GM18508 (cell line): Measurements from ENCODE around the gene TEX30.

Experiments
- ATAC-seq: cut with Tn5 transposase; IDR thresholded peaks from one replicate; pipeline ENCODE4 v1.9.1; 2021; ENCODE audit warnings: moderate number of reproducible peaks; ENCODE audit not compliant: insufficient read depth, unreplicated experiment

The TEX30 gene

DNA sequence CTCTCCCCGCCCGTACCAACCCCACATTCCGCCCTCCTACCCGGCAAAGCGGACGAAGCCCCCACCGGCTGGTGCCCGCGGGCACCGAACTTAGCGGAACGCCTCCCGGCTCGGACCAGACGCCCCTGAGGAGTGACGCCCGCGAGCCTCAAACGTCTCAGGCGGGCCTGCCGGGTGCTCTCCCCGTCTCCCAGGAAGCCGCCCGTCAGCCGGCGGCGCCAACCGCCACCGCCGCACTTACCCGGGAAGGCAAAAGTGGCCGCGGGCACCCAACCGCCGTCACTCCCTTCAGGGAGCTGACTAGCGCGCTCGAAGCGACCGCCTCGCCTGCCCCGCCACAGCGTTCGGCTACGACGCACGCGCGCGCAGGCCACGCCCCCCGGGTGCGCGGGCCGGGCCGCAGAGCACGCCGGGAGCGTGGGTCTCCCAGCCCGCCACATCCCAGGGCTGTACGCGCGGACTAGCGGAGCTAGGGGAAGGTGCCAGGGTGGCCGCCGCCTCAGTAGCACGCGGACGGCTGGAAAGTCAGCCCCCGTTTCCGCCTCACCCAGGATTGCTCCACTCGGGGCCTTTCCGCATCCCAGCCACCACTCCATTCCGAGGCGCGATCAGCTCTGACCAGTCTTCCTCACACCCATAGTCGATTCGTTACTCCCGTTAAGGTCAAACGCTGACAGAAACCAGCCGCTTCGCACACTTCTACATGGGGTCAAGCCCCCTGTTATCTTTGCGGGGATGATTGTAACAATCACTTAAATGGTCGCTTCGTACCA is at the start of gene TEX30:
TEX30 (minus strand) TSS at position 346 of the 773 bp plus-strand sequence. CDS start 3,760 bp downstream, outside the sequence.
- peak; percentile 74 for ATAC-seq

DNA sequence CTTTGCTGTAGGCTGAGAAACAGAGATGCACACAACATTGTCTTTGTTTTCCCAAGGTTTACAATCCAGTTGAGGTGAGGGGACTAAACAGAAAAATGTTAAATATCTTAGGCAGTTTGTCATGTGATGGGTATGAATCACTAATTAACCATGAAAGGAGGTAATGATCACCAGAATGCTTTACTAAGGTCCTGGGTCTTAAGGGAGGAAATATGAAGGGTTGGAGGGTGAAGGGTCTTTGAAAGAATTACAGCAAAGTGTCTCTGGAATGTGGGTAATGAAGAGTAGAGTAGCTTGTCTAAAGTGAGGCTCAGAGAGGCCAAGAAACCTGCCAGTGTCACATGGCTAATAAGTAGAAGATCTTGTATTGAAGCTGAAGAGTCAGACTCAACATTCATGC is 44.3 kb upstream of the TEX30 start:
- no peak for ATAC-seq

GRCh38 chr13:102817241-102817640 is 43.7 kb upstream of the TEX30 start:
- ATAC-seq = no peak

- ATAC-seq = no peak
Observed at GRCh38 chr13:102816708-102817107, 43.1 kb upstream of the TEX30 start.

GRCh38 chr13:102815788-102816187 is 42.2 kb upstream of the TEX30 start:
- no peak for ATAC-seq

DNA sequence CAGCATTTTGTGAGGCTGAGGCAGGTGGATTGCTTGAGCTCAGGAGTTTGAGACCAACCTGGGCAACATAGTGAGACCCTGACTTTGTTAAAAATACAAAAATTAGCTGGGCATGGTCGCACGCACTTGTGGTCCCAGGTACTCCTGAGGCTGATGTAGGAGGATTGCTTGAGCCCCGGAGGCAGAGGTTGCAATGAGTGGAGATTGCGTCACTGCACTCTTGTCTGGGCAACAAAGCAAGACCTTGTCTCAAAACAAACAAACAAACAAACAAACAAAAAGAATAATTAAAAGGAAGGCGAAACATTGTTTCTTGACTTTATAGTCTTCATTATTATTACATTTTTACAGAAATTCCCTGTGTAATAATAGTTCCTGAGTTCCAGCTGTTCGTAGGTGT is 41.2 kb upstream of the TEX30 start:
- no peak for ATAC-seq

- ATAC-seq = no peak
Observed at GRCh38 chr13:102814025-102814607, 40.5 kb upstream of the TEX30 start.

DNA sequence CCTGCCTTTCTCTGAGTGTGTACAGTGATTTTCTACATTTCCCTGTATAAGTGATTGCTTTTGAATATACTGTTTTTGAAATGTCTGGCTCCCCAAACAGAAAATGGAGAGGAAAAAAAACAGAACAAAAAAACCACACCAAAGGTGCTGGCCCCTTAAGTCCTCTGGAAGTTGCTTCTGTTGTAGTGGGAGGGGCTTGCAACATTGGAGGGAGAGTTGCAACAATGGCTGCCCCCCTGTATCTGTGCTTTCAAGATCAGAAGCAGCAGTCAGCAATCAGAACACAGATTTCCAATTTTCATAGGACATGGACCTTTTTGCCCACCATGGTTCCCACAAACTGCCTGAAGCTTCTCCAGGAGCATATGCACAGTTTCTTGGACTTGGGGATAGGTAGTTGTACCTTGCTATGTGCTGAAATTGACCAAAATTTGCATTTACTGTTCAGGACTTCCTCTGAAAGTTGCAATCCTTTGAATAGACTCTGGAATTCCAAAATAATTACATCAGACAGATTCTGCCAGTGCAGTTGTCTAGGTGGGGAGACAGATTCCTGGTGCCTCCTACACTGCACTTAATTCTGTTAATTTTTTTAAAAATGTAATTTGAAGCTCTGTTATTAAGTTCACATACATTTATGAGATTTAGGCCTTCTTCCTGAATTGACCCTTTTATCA is 39.2 kb upstream of the TEX30 start:
- no peak for ATAC-seq

GRCh38 chr13:102807699-102808098 is 34.1 kb upstream of the TEX30 start:
- no peak for ATAC-seq

- ATAC-seq = no peak
Observed at GRCh38 chr13:102805680-102806079, 32.1 kb upstream of the TEX30 start.

- ATAC-seq = peak; percentile 54
Observed at GRCh38 chr13:102800145-102801041, 26.8 kb upstream of the TEX30 start.

DNA sequence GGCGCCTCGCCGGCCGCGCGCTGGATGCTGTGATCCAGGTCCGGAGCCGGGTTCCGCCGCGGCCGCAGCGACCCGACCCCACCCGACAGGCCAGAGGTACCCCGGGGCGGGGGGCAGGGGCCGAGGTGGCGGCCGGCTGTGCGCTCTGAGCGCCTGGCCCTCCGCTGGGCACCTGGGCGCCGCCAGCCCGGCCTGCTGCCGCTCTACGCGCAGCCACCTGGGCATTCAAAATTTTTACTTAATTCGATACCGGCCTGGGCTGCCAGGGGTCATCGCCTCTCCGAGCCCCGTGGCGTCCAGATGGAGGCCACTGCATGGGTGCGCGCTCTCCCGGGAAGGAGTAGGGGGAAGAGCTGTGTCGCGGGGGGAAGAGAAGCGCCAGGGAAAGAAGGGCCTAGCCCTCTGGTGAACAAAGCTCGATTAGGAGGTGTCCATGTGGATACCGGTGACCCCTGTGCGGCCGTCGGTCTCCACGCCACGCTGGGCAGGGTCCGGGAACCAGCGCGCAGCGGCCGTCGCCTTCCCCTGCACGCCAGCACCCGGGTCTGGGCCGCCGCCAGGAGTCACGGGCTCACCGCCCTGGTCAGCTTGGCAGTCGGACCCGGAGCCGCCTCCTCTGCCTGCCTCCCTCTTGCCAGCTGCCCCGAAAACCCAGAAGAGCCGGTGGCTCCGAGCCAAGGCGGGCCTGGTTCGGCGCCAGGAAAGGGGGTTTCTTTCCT is 26.0 kb upstream of the TEX30 start:
- ATAC-seq = peak; percentile 0

DNA sequence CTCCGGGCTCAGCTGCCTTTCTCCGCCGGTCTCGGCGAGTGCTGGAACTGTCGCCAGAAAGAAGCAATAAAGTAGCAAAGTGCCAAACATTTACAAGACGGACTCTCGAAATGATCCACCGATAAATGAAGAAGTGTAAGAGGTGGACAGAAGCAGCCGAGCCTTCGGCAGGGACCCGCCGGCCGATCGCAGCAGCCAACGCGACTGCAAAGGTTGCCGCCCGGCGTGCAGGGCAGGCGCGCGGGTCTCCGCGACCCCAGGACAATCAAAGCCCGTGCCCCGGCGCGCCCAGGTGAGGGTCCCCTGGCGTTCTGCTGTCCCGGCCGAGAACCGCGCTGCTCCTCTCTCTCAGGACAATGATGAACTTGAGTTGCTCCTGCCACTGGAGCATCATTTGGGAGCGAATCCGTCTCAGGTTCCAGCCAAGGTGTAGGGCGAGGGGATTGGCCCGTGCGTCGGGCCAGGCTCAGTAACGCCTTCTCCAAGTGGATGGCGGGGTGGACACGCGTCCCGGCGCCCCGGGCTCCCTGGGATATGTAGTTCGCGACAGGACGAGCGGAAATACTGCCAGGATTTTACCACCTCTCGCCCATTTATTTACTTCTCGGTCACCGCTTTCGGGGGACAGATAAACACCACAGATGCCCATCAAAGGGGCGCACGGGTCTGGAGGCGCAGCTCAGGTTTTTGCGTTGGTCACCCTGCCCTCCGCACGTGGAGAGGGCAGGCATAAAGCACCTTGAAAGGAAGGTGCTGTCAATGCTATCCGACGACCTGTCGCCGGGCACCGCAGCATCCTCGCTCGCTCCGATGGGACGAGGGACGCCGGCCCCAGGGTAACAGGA is 25.2 kb upstream of the TEX30 start, which contains the start of the genes BIVM and POGLUT2:
BIVM (plus strand) TSS at position 539 of the 845 bp plus-strand sequence. CDS start 8,149 bp downstream, outside the sequence.
POGLUT2 (minus strand) TSS at position 396 of the 845 bp plus-strand sequence; CDS start at position 90, 306 bp downstream.
- peak; percentile 85 for ATAC-seq

DNA sequence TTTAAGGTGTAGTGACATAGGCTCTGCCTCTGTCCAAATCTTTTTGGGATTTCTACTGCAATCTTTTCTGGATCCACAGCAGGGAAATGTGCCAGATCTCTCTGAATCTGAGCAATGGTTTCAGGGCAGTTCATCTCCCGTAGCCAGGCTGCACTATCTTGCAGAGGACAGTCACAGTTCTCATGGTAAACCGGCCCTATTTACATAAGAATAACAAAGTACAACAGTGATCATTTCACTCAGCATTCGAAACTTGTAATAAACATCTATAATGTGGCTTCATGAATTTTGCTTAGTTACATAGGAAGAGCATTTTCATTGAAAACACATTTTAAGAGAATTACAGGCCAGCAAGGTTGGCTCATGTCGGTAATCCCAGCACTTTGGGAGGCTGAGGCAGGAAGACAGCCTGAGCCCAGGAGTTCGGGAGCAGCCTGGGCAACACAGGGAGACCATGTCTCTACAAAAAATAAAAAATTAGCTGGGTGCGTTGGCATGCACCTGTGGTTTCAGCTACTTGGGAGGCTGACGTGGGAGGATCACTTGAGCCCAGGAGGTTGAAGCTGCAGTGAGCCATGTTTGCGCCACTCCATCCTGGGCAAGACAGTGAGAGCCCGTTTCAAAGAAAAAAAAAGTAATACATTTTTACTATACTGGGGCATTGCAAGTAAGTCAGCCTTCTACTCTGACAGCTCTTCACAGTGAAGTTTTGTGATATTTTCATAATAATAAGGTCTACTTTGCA is 20.2 kb upstream of the TEX30 start:
- ATAC-seq = no peak

DNA sequence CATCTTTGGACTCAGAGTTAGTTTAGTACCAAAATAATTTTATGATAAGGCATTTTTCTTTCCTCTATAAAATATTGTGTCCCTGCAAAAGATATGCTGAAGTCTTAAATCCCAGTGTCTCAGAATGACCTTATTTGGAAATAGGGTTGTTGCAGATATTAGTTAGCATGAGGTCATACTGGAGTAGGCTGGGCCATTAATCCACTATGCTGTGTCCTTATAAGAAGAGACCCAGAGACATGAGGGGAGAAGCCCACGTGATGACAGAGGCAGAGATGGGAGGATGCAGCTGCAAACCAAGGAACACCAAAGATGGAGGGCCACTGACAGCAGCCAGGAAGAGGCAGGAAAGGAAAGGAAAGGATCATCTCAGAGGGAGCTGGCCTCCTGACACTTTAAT is 18.8 kb upstream of the TEX30 start:
- no peak for ATAC-seq

- ATAC-seq = no peak
Observed at GRCh38 chr13:102788683-102789082, 15.1 kb upstream of the TEX30 start.

DNA sequence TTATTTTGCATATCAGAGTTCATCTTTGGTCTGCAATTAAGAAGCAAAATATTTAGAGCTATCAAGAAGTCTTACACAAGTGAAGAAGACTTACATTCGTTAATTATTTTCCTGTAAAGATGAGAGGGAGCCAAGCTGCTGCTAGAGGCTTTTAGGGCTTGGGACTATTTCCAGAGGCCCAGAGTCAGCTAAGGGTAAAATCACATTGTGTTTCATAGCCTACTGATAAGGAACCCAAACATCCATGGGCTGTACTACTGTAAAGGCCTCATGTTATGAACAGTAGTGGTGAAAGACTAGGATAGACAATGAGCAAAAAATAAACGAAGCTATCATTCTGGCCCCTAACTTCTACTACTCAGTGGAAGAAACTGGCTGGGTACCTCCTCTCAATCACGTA is 10.9 kb upstream of the TEX30 start:
- no peak for ATAC-seq

DNA sequence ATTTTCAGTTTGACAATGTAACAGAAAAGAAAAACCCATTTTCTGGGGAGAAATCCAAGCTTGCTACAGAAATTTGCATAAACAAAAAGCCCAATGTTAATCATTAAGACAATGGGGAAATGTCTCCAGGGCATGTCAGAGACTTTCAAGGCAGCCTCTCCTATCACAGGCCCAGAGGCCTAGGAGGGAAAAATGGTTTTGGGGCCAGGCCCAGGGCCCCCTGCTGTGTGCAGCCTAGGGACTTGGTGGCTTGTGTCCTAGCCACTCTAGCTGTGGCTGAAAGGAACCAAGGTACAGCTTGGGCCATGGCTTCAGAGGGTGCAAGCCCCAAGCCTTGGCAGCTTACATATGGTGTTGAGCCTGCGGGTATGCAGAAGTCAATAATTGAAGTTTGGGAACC is 8.0 kb upstream of the TEX30 start:
- no peak for ATAC-seq
